HCT116 (cell line): ENCODE measurements around the gene MINDY4. TPM values are rescaled to one million over a fixed set of nuclear protein-coding genes. Genes with fewer than 3 reads are reported as not detected.

Source experiments
- ATAC-seq: fragments of 200-7000 bp; cut with Tn5 transposase; 2 replicates; pipeline ENCODE4 v1.9.1; 2020; ENCODE audit warnings: mild to moderate bottlenecking, moderate library complexity
- BruUV-seq: library from RNA; stranded (reverse); fragments of 400-500 nt; replicated peaks from 2 replicates; lab custom pipeline; 2021; lab: Mats Ljungman, UMichigan
- CTCF ChIA-PET: fragments of 300-600 bp; sonication (Branson Sonifier 250); formaldehyde crosslinking; loops from one replicate; lab custom pipeline; 2021; ENCODE audit warnings: antibody characterized with exemption; lab: Charles Lee
- POLR2A ChIA-PET: fragments of 300-600, 350-600 bp; sonication (Branson Sonifier 250); formaldehyde crosslinking; loops from one replicate; lab custom pipeline; 2021; ENCODE audit warnings: antibody characterized with exemption; lab: Charles Lee
- RAD21 ChIA-PET, 2 experiments: fragments of 300-600 bp; sonication (Branson Sonifier 250); formaldehyde crosslinking; loops; one replicate each; lab custom pipeline; 2023; ENCODE audit warnings: low total read pairs in 2 of 2; ENCODE audit not compliant: uncharacterized antibody in 2 of 2, unreplicated experiment in 2 of 2, low non-redundant PET in 1 of 2; lab: Charles Lee
- DNase-seq: peaks from one replicate; pipeline ENCODE4 v3.0.0-alpha.2; 2010; ENCODE audit warnings: low read depth, low spot score
- H2AFZ ChIP-seq: fragments of 200-600 bp; shearing (Covaris generic), sonication (generic); 2 replicates; pipeline ENCODE4 v1.6.1; 2017; ENCODE audit warnings: low read depth, mixed run types, mixed read lengths, antibody characterized with exemption, low read length; ENCODE audit not compliant: poor library complexity, severe bottlenecking
- H3K27ac ChIP-seq: 2 replicates; pipeline ENCODE4 v1.5.1; 2012; ENCODE audit warnings: low read depth, low read length
- H3K27me3 ChIP-seq: fragments of 200-600 bp; sonication (generic); 2 replicates; pipeline ENCODE4 v1.6.1; 2016; ENCODE audit warnings: mixed run types, low read length, mixed read lengths; ENCODE audit not compliant: insufficient read depth
- H3K36me3 ChIP-seq, 2 experiments: fragments of 200-500 bp in 1 of 2; fragments of 200-600 bp in 1 of 2; sonication (Bioruptor generic) in 1 of 2; sonication (generic) in 1 of 2; 2 replicates each; pipeline versions ENCODE4 v1.5.1 to v1.6.1; 2014 to 2016; ENCODE audit warnings: low read length in 2 of 2, inconsistent platforms in 1 of 2, mixed read lengths in 1 of 2, mixed run types in 1 of 2; ENCODE audit not compliant: insufficient read depth in 2 of 2, control insufficient read depth in 1 of 2
- H3K4me1 ChIP-seq, 2 experiments: fragments of 200-600 bp in 1 of 2; sonication (generic) in 1 of 2; 2 replicates each; pipeline versions ENCODE4 v1.5.1 to v1.6.1; 2012 to 2017; ENCODE audit warnings: low read length in 2 of 2, inconsistent platforms in 1 of 2, mild to moderate bottlenecking in 1 of 2, mixed read lengths in 1 of 2, mixed run types in 1 of 2, moderate library complexity in 1 of 2; ENCODE audit not compliant: insufficient read depth in 2 of 2, control insufficient read depth in 1 of 2
- H3K4me2 ChIP-seq: fragments of 200-600 bp; sonication (generic); 2 replicates; pipeline ENCODE4 v1.6.1; 2017; ENCODE audit warnings: mixed run types, low read length, mixed read lengths
- H3K4me3 ChIP-seq, 2 experiments: fragments of 200-600 bp in 1 of 2; sonication (generic) in 1 of 2; replicated peaks in 1 of 2; 2 replicates each; pipeline ENCODE4 v1.5.1; 2011 to 2016; ENCODE audit warnings: low read length in 2 of 2, control low read depth in 1 of 2, low read depth in 1 of 2, mild to moderate bottlenecking in 1 of 2, mixed read lengths in 1 of 2, mixed run types in 1 of 2
- H3K79me2 ChIP-seq: fragments of 200-600 bp; sonication (generic); 2 replicates; pipeline ENCODE4 v1.6.1; 2017; ENCODE audit warnings: mild to moderate bottlenecking, mixed run types, low read length, moderate library complexity, mixed read lengths; ENCODE audit not compliant: insufficient read depth
- H3K9ac ChIP-seq: fragments of 200-600 bp; sonication (generic); 2 replicates; pipeline ENCODE4 v1.6.1; 2016; ENCODE audit warnings: low read length, mixed read lengths
- H3K9me2 ChIP-seq: fragments of 200-600 bp; sonication (generic), shearing (Covaris generic); 2 replicates; pipeline ENCODE4 v1.6.1; 2017; ENCODE audit warnings: mixed run types, mild to moderate bottlenecking, moderate library complexity; ENCODE audit not compliant: insufficient read depth
- H3K9me3 ChIP-seq, 2 experiments: fragments of 200-500 bp in 1 of 2; fragments of 200-600 bp in 1 of 2; sonication (Bioruptor generic) in 1 of 2; sonication (generic) in 1 of 2; 2 replicates each; pipeline ENCODE4 v1.6.1; 2014 to 2017; ENCODE audit warnings: low read length in 2 of 2, mixed read lengths in 2 of 2, inconsistent platforms in 1 of 2, low read depth in 1 of 2, mild to moderate bottlenecking in 1 of 2, mixed run types in 1 of 2, moderate library complexity in 1 of 2; ENCODE audit not compliant: control insufficient read depth in 1 of 2, insufficient read depth in 1 of 2
- H4K20me1 ChIP-seq: fragments of 200-600 bp; sonication (generic), shearing (Covaris generic); 2 replicates; pipeline ENCODE4 v1.6.1; 2017; ENCODE audit warnings: mixed run types, mild to moderate bottlenecking, moderate library complexity; ENCODE audit not compliant: insufficient read depth
- CBX3 ChIP-seq: IDR thresholded peaks from 2 replicates; pipeline ENCODE4 v1.6.1; 2012; ENCODE audit warnings: low read depth
- CEBPB ChIP-seq: IDR thresholded peaks from 2 replicates; pipeline ENCODE4 v1.6.1; 2012; ENCODE audit warnings: low read depth
- ELF1 ChIP-seq: IDR thresholded peaks from 2 replicates; pipeline ENCODE4 v1.6.1; 2012; ENCODE audit warnings: low read depth, borderline replicate concordance
- EZH2 ChIP-seq: fragments of 200-600 bp; sonication (generic); IDR thresholded peaks from 2 replicates; pipeline ENCODE4 v1.6.1; 2017; ENCODE audit warnings: antibody characterized with exemption, mixed run types
- EZH2phosphoT487 ChIP-seq: fragments of 200-600 bp; IDR thresholded peaks from 2 replicates; pipeline ENCODE4 v1.6.1; 2018; ENCODE audit warnings: antibody characterized with exemption, borderline replicate concordance
- FOSL1 ChIP-seq: IDR thresholded peaks from 2 replicates; pipeline ENCODE4 v1.6.1; 2012; ENCODE audit warnings: low read depth
- POLR2AphosphoS5 ChIP-seq: IDR thresholded peaks from 2 replicates; pipeline ENCODE4 v1.6.1; 2011; ENCODE audit warnings: mild to moderate bottlenecking, low read depth, low read length, moderate library complexity
- RAD21 ChIP-seq: IDR thresholded peaks from 2 replicates; pipeline ENCODE4 v1.6.1; 2012; ENCODE audit warnings: low read depth, mild to moderate bottlenecking
- SIN3A ChIP-seq: IDR thresholded peaks from 2 replicates; pipeline ENCODE4 v1.6.1; 2012; ENCODE audit warnings: low read depth
- SP1 ChIP-seq: IDR thresholded peaks from 2 replicates; pipeline ENCODE4 v1.6.1; 2012; ENCODE audit warnings: low read depth
- SRF ChIP-seq: IDR thresholded peaks from 2 replicates; pipeline ENCODE4 v1.6.1; 2012; ENCODE audit warnings: low read depth
- TCF7L2 ChIP-seq: IDR thresholded peaks from 2 replicates; pipeline ENCODE4 v1.7.0; 2011; ENCODE audit warnings: borderline replicate concordance, inconsistent platforms; ENCODE audit not compliant: insufficient read depth, insufficient read length; ENCODE audit errors: extremely low read depth
- intact Hi-C: fragments of 100-400 bp; cut with micrococcal nuclease; formaldehyde crosslinking; loops from 2 replicates; pipeline ENCODE4 v1.10.0; 2022
- total RNA-seq: library from RNA; stranded (reverse); gene quantifications from one replicate; pipeline ENCODE4 v1.2.1, GENCODE V29; 2021; ENCODE audit not compliant: unreplicated experiment
- TF ChIP-seq, protein P1 (sequence below): IDR thresholded peaks from 2 replicates; pipeline ENCODE4 v1.6.1; 2012
- TF ChIP-seq, protein P2 (sequence below): IDR thresholded peaks from 2 replicates; pipeline ENCODE4 v1.6.1; 2011; ENCODE audit warnings: mild to moderate bottlenecking, low read length, moderate library complexity; ENCODE audit not compliant: insufficient replicate concordance; ENCODE audit errors: extremely low read depth
- TF ChIP-seq, protein P3 (sequence below), 3 experiments: fragments of 200-600 bp in 1 of 3; sonication (generic) in 1 of 3; IDR thresholded peaks in 2 of 3; conservative IDR thresholded peaks in 1 of 3; 2 replicates each; pipeline ENCODE4 v1.5.1; 2012 to 2017; ENCODE audit warnings: low read depth in 2 of 3, low read length in 2 of 3, antibody characterized with exemption in 1 of 3, borderline replicate concordance in 1 of 3, control low read depth in 1 of 3, mild to moderate bottlenecking in 1 of 3, mixed read lengths in 1 of 3, mixed run types in 1 of 3, moderate library complexity in 1 of 3; ENCODE audit not compliant: insufficient read depth in 1 of 3
- TF ChIP-seq, protein P4 (sequence below): IDR thresholded peaks from 2 replicates; pipeline ENCODE4 v1.6.1; 2012

The MINDY4 gene
- total RNA-seq, 1 experiment from 2014 or later, result 6.1 TPM

DNA sequence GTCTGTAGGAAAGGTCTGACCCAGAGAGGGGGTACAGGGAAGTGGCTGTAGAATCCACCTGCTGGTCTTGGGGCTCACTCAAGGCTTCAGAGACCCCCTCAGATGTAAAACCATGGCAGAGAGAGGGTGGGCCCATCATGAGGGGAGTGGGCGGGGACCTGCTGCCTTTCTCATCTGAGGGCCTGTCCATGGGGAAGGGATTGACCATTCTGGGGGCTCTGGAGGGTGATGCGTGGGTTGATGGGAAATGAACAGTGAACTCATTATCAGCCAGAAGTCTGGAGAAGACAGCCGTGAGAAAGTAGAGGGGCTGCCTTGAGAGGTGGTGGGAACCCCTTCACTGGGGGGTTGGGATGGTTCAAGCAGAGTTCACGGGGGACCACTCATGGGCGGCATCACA lies 66.8 kb downstream of the MINDY4 start:
- no peak for TF ChIP-seq SIN3A
- no peak for TF ChIP-seq ELF1
- no peak for TF ChIP-seq RAD21
- no peak for TF ChIP-seq CEBPB
- TF ChIP-seq, protein P1, sequence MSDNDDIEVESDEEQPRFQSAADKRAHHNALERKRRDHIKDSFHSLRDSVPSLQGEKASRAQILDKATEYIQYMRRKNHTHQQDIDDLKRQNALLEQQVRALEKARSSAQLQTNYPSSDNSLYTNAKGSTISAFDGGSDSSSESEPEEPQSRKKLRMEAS, result no peak
- no peak for TF ChIP-seq EZH2phosphoT487
- no peak for TF ChIP-seq SP1
- TF ChIP-seq FOSL1, result no peak
- TF ChIP-seq, protein P2, sequence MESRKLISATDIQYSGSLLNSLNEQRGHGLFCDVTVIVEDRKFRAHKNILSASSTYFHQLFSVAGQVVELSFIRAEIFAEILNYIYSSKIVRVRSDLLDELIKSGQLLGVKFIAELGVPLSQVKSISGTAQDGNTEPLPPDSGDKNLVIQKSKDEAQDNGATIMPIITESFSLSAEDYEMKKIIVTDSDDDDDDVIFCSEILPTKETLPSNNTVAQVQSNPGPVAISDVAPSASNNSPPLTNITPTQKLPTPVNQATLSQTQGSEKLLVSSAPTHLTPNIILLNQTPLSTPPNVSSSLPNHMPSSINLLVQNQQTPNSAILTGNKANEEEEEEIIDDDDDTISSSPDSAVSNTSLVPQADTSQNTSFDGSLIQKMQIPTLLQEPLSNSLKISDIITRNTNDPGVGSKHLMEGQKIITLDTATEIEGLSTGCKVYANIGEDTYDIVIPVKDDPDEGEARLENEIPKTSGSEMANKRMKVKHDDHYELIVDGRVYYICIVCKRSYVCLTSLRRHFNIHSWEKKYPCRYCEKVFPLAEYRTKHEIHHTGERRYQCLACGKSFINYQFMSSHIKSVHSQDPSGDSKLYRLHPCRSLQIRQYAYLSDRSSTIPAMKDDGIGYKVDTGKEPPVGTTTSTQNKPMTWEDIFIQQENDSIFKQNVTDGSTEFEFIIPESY, result no peak
- no peak for TF ChIP-seq SRF
- TF ChIP-seq, protein P3, sequence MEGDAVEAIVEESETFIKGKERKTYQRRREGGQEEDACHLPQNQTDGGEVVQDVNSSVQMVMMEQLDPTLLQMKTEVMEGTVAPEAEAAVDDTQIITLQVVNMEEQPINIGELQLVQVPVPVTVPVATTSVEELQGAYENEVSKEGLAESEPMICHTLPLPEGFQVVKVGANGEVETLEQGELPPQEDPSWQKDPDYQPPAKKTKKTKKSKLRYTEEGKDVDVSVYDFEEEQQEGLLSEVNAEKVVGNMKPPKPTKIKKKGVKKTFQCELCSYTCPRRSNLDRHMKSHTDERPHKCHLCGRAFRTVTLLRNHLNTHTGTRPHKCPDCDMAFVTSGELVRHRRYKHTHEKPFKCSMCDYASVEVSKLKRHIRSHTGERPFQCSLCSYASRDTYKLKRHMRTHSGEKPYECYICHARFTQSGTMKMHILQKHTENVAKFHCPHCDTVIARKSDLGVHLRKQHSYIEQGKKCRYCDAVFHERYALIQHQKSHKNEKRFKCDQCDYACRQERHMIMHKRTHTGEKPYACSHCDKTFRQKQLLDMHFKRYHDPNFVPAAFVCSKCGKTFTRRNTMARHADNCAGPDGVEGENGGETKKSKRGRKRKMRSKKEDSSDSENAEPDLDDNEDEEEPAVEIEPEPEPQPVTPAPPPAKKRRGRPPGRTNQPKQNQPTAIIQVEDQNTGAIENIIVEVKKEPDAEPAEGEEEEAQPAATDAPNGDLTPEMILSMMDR (IDR thresholded peaks at IDR 0.05 in 2 of 3, conservative IDR thresholded peaks at IDR 0.05 in 1 of 3; ENCODE audit: borderline replicate concordance in 1 of 3, insufficient read depth in 1 of 3, low read depth in 2 of 3, low read length in 2 of 3), result no peak
- TF ChIP-seq CBX3, result no peak
- TF ChIP-seq, protein P4, sequence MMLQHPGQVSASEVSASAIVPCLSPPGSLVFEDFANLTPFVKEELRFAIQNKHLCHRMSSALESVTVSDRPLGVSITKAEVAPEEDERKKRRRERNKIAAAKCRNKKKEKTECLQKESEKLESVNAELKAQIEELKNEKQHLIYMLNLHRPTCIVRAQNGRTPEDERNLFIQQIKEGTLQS, result no peak
- TF ChIP-seq POLR2AphosphoS5, result no peak
- TF ChIP-seq EZH2, result no peak
- no peak for TF ChIP-seq TCF7L2
- no peaks in the 10 kb centered on the region for H3K36me3 ChIP-seq
- no TSS peak for BruUV-seq
- no peaks in the 10 kb centered on the region for H3K9me2 ChIP-seq
- peaks cover 0 to 4% of the 10 kb centered on the region in 2 experiments; a peak in 2 of 4 replicates for H3K9me3 ChIP-seq
- H3K27me3 ChIP-seq, result no peaks in the 10 kb centered on the region
- no peak overlapping the region for H3K27ac ChIP-seq
- H3K4me2 ChIP-seq, result no peak overlapping the region
- no peak overlapping the region for H3K4me3 ChIP-seq
- H3K79me2 ChIP-seq, result no peaks in the 10 kb centered on the region
- ChIA-PET CTCF (no interaction called here), RAD21 (no interaction called here), POLR2A (no interaction called here)
- H3K4me1 ChIP-seq, result no peaks in the 10 kb centered on the region
- H2AFZ ChIP-seq, result no peak overlapping the region
- no peak overlapping the region for H3K9ac ChIP-seq
- intact Hi-C loops, result no loop called here
- ATAC-seq (no peak), DNase-seq (no peak)
- no peaks in the 10 kb centered on the region for H4K20me1 ChIP-seq
